ENCODE data around the gene SINHCAF. TPM values are rescaled to one million over a fixed set of nuclear protein-coding genes. Genes with fewer than 3 reads are reported as not detected.

SINHCAF gene
- total and polyA plus RNA-seq, 9 of the 15 experiments (the other 6 are each of a cell fraction or from before 2014, with no cell fraction given), result 73.2 to 185 (median 110) TPM

- TF ChIP-seq, protein P1, sequence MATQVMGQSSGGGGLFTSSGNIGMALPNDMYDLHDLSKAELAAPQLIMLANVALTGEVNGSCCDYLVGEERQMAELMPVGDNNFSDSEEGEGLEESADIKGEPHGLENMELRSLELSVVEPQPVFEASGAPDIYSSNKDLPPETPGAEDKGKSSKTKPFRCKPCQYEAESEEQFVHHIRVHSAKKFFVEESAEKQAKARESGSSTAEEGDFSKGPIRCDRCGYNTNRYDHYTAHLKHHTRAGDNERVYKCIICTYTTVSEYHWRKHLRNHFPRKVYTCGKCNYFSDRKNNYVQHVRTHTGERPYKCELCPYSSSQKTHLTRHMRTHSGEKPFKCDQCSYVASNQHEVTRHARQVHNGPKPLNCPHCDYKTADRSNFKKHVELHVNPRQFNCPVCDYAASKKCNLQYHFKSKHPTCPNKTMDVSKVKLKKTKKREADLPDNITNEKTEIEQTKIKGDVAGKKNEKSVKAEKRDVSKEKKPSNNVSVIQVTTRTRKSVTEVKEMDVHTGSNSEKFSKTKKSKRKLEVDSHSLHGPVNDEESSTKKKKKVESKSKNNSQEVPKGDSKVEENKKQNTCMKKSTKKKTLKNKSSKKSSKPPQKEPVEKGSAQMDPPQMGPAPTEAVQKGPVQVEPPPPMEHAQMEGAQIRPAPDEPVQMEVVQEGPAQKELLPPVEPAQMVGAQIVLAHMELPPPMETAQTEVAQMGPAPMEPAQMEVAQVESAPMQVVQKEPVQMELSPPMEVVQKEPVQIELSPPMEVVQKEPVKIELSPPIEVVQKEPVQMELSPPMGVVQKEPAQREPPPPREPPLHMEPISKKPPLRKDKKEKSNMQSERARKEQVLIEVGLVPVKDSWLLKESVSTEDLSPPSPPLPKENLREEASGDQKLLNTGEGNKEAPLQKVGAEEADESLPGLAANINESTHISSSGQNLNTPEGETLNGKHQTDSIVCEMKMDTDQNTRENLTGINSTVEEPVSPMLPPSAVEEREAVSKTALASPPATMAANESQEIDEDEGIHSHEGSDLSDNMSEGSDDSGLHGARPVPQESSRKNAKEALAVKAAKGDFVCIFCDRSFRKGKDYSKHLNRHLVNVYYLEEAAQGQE (IDR thresholded peaks at IDR 0.05; ENCODE audit: borderline replicate concordance), result no peak
- TF ChIP-seq, protein P1 (CRISPR knock-in tag; IDR thresholded peaks at IDR 0.05; ENCODE audit: low read depth), result no peak
- TF ChIP-seq ZEB2 (IDR thresholded peaks at IDR 0.05), result peak; percentile 40; the same call in 1 of the 2 replicates
- TF ChIP-seq, protein P2, sequence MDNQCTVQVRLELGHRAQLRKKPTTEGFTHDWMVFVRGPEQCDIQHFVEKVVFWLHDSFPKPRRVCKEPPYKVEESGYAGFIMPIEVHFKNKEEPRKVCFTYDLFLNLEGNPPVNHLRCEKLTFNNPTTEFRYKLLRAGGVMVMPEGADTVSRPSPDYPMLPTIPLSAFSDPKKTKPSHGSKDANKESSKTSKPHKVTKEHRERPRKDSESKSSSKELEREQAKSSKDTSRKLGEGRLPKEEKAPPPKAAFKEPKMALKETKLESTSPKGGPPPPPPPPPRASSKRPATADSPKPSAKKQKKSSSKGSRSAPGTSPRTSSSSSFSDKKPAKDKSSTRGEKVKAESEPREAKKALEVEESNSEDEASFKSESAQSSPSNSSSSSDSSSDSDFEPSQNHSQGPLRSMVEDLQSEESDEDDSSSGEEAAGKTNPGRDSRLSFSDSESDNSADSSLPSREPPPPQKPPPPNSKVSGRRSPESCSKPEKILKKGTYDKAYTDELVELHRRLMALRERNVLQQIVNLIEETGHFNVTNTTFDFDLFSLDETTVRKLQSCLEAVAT (IDR thresholded peaks at IDR 0.05), result peak; percentile 32 to 41; a peak in 2 of 4 replicates
These were observed 8.2 kb downstream of the SINHCAF start (continued) for GRCh38 chr12:31317471-31318395.

Measured in K562 (cell line).